ENCODE results near the gene CIITA. TPM values are rescaled to one million over a fixed set of nuclear protein-coding genes. Genes with fewer than 3 reads are reported as not detected.
A peak's percentile ranks its signal among the peaks of the same experiment; 100 is the strongest.

CIITA gene
- total and polyA plus RNA-seq, 9 of the 15 experiments (the other 6 are each of a cell fraction or from before 2014, with no cell fraction given) = 0.01 to 0.20 (median 0.11) TPM; not detected in 4

- TF ChIP-seq ZBTB2 (IDR thresholded peaks at IDR 0.05) (no peak), ZNF133 (CRISPR knock-in tag; IDR thresholded peaks at IDR 0.05) (no peak), MBD2 (IDR thresholded peaks at IDR 0.05; ENCODE audit: borderline replicate concordance, low read depth) (no peak), PHB2 (IDR thresholded peaks at IDR 0.05; ENCODE audit: low read depth) (no peak), DLX4 (CRISPR knock-in tag; IDR thresholded peaks at IDR 0.05) (no peak), ZNF449 (CRISPR knock-in tag; IDR thresholded peaks at IDR 0.05) (no peak)
Observed at GRCh38 chr16:10939649-10940234, 62.7 kb downstream of the CIITA start (continued).

GRCh38 chr16:10940501-10941079, 63.6 kb downstream of the CIITA start:
- in situ Hi-C loops (cut with MboI) = no loop called here
- peak overlapping the region; percentile 67 to 89 for H3K9ac ChIP-seq (ENCODE audit: insufficient read depth in 1 of 2, low read depth in 2 of 2, low read length in 2 of 2)
- peaks cover 64% of the 10 kb centered on the region for H3K79me2 ChIP-seq (ENCODE audit: control insufficient read depth, insufficient read depth, low read length)
- ATAC-seq = no peak
- no peaks in the 10 kb centered on the region for H3K27me3 ChIP-seq (ENCODE audit: control insufficient read depth in 2 of 2, insufficient read depth in 2 of 2, low read length in 2 of 2)
- no peak for FAIRE-seq
- peaks cover 36% of the 10 kb centered on the region; the same call in 2 of the 3 replicates for H3K36me3 ChIP-seq (ENCODE audit: control insufficient read depth, insufficient read depth, low read length)
- H2AFZ ChIP-seq (ENCODE audit: low read depth, low read length) = no peak overlapping the region
- BruUV-seq (replicated peaks) = TSS peak; percentile 42
- CTCF ChIA-PET (ENCODE audit: low intra/inter-chr PET ratio) = interaction anchor here (0.5 kb wide), 1 partner anchor 204 kb away, joined by 3 read pairs; no protein-coding TSS in a partner anchor
- POLR2A ChIA-PET = interaction anchor here (0.6 kb wide), 1 partner anchor 18 kb away, joined by 3 read pairs; no protein-coding TSS in a partner anchor
- peak overlapping the region; percentile 87 for H3K4me2 ChIP-seq (ENCODE audit: insufficient read depth, low read length)
- DNase-seq (ENCODE audit: extremely low read depth in 1 of 4, low spot score in 3 of 4) = no peak
- peaks cover 16% of the 10 kb centered on the region for H3K9me1 ChIP-seq (ENCODE audit: control insufficient read depth, insufficient read depth, low read length)
- 57% methylated on average over 7 of the region's 8 CpGs for WGBS (ENCODE audit: insufficient coverage, low coverage, missing lambda C conversion rate)
- no peaks in the 10 kb centered on the region for H3K9me3 ChIP-seq (replicated peaks; ENCODE audit: control insufficient read depth, insufficient read depth, low read depth, low read length)
- no peak overlapping the region for H3K27ac ChIP-seq (ENCODE audit: extremely low read depth, low read depth, low read length)
- peaks cover 49% of the 10 kb centered on the region for H4K20me1 ChIP-seq (replicated peaks; ENCODE audit: control insufficient read depth, insufficient read depth, low read length)
- TF ChIP-seq SAFB2 (IDR thresholded peaks at IDR 0.05; ENCODE audit: borderline replicate concordance, low read depth, low read length, severe bottlenecking) (no peak), NCOA2 (IDR thresholded peaks at IDR 0.05; ENCODE audit: partially characterized antibody in 2 of 2) (no peak), NCOA6 (IDR thresholded peaks at IDR 0.05) (no peak), CBFA2T3 (IDR thresholded peaks at IDR 0.05) (no peak)
- peak overlapping the region; percentile 64 for H3K4me3 ChIP-seq
- H3K4me1 ChIP-seq (replicated peaks in 1 of 2; ENCODE audit: control insufficient read depth in 2 of 2, insufficient read depth in 2 of 2, low read length in 2 of 2) = peaks cover 34 to 54% of the 10 kb centered on the region in 2 experiments
- intact Hi-C loops (cut with micrococcal nuclease) = no loop called here
